ES-I3 (cell line): Measurements from ENCODE around the gene NEUROG1.

Experiments used
- H3K36me3 ChIP-seq: 2 replicates; pipeline ENCODE4 v1.6.1; 2013; ENCODE audit warnings: mild to moderate bottlenecking, low read length, control low read depth, moderate library complexity; ENCODE audit not compliant: insufficient read depth
- H3K4me1 ChIP-seq: 2 replicates; pipeline ENCODE4 v1.6.1; 2013; ENCODE audit warnings: mild to moderate bottlenecking, control low read depth, low read length; ENCODE audit not compliant: insufficient read depth
- H3K9ac ChIP-seq: 2 replicates; pipeline ENCODE4 v1.6.1; 2013; ENCODE audit warnings: low read depth, mild to moderate bottlenecking, low read length, moderate library complexity
- H3K9me3 ChIP-seq: 2 replicates; pipeline ENCODE4 v1.6.1; 2013; ENCODE audit warnings: mild to moderate bottlenecking, low read length, moderate library complexity; ENCODE audit not compliant: control insufficient read depth, insufficient read depth

Gene NEUROG1, protein sequence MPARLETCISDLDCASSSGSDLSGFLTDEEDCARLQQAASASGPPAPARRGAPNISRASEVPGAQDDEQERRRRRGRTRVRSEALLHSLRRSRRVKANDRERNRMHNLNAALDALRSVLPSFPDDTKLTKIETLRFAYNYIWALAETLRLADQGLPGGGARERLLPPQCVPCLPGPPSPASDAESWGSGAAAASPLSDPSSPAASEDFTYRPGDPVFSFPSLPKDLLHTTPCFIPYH

DNA sequence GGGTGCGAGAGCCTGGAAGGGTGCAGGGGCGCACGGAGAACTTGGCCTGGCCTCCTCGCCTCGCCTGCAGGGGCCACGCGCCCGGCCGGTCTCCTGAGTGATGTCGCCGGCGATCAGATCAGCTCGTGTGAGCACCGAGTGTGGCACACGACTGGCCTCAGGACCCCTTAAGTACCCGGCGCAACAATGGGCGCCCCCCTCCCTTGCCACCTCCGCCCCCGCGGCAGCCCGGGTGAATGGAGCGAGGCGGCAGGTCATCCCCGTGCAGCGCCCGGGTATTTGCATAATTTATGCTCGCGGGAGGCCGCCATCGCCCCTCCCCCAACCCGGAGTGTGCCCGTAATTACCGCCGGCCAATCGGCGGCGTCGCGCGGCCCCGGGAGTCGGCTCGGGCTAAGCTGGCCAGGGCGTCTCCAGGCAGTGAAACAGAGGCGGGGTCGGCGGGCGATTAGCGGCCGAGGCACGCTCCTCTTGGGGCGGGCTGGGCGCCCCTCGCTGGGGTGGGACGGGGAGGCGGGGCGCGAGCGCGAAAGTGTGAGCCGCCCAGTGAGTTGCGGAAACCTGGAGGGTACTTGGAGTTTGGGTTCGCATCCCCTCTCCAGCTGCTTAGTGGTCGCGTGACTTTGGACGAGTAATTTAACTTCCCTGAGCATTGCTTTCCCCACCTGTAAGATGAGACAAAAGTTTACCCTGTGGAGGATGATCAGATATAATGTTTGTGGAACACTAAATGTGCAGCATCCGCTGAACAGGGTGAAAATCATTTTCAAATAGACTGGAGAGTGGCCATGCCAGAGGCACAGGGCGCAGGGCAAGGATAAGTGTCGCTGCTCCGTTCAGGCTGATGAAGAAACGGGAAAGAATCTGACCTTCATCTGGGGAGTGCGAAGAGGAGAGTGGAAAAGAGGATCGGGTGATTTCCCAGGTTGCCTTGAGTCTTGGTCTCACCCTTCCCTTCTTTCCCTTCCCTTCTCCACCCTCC is at the start of gene NEUROG1:
Gene NEUROG1 (minus strand): TSS at position 145 of the 982 bp plus-strand sequence. CDS start 274 bp downstream, outside the sequence.
- H3K36me3 ChIP-seq: no peaks in the 10 kb centered on the region
- H3K9me3 ChIP-seq: peaks cover 3% of the 10 kb centered on the region
- peak within 1 kb of the TSS; percentile 24; the same call in 1 of the 2 replicates for H3K9ac ChIP-seq
- H3K4me1 ChIP-seq: peaks cover 5% of the 10 kb centered on the region; the same call in 1 of the 2 replicates

DNA sequence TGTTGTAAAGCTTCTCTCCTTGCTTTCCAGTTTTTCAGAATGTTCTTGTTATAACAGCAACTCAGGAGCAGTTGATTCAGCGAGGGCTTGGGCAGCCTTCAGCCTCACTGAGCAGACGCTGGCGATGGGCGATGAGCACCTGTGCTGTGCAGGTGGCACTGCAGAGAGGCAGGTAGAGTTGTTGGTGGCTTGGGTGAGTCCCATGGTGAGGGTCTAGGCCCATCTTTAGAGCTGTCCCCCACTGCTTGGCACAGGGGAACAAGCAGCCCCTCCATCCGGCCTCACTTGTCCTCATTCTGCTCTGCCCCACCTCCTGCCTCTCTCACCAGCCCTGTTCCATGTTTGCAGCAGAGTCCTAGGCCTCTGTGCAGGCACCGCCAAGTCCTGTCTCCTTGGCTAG is 49.2 kb upstream of the NEUROG1 start:
- Histone ChIP-seq H3K4me1 (no peaks in the 10 kb centered on the region; the same call in 1 of the 2 replicates), H3K36me3 (no peaks in the 10 kb centered on the region), H3K9ac (no peak overlapping the region), H3K9me3 (no peaks in the 10 kb centered on the region)

DNA sequence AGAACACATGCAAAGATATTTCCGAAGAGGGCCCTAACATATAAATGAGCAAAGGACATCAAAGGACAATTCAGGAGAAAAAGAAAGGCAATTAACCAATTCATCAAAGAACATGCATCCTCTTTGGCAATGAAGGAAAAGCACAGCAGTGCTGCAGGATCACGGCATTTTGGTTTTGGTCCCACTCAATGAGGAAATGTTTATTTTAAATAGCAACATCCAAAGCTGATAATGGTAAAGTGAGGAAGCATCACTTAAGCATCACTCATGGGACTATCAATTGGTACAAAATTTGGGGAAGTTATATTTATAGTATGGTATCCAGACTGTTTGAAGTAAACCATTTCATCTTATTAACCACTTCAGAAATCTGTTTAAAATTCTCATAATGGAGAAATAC is 48.5 kb upstream of the NEUROG1 start:
- Histone ChIP-seq H3K4me1 (no peaks in the 10 kb centered on the region; the same call in 1 of the 2 replicates), H3K9ac (no peak overlapping the region), H3K36me3 (no peaks in the 10 kb centered on the region), H3K9me3 (no peaks in the 10 kb centered on the region)

DNA sequence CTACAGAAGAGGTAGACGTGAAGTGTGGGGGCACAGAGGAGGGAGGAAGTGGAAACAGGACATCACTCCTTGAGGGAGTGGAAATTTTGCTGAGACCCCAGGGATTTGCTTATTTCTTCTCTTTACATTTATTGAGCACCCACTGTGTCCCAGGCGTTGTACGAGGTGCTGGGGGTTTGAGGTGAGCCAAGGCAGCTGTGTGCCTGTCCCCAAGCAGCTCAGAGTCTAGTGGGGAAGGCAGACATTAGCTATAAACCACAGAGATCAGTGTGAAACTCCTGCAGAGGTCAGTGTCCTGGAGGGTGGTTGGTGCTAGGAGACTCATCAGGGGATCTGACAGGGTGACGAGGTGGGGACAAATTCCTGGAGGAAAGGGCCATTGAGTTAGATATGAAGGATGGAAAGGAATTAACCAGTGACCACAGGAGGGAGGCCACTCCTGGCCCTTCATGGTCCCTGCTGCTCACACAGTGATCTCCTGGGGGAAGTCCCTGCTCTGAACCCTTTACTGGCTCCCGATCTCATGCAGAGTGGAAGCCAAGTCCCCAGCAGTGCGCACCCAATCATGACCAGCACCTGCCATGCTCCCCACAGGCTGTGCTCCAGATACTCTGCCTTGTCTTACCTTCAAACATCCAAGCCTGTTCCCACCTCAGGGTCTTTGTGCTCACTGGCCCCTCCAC is 46.5 kb upstream of the NEUROG1 start:
- Histone ChIP-seq H3K4me1 (peaks cover 8% of the 10 kb centered on the region), H3K9me3 (no peaks in the 10 kb centered on the region), H3K36me3 (no peaks in the 10 kb centered on the region), H3K9ac (no peak overlapping the region)

DNA sequence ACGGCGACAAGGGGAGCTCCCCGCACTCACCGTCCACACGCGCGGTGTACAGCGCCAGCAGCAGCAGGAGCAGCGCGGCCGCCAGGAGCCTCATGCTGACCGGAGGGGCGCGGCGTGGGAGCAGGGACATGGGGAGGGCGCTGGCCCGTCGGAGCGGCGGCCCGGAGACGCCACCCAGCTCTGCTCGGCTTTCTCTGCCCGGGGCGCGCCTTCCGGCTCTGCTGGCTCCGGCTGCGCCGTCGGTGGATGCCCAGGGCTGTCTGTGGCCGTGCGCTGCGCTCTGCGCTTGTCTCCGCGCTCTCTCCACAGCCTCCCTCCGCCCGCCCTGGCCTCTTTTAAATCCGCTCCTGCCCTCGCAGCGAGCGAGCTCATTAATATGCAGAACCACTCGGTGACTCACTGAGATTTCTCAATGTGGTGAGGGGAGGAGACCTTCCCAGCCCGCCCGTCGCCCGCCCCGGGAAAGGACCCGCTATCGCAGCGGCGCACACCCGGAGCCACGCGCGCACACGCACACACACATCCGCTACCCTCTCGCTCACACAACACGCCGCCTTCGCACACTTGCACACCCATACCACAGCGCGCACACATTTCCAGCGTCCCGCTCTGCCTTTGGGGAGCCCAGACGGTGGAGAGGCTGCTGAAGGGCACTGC is 43.0 kb upstream of the NEUROG1 start, which contains the start of gene CXCL14:
Gene CXCL14 (minus strand): TSS at position 307 of the 657 bp plus-strand sequence. CDS start 213 bp downstream, at position 94.
- H3K9me3 ChIP-seq: no peaks in the 10 kb centered on the region
- H3K36me3 ChIP-seq: no peaks in the 10 kb centered on the region
- peak within 1 kb of the TSS; percentile 79 for H3K9ac ChIP-seq
- peaks cover 25% of the 10 kb centered on the region for H3K4me1 ChIP-seq

DNA sequence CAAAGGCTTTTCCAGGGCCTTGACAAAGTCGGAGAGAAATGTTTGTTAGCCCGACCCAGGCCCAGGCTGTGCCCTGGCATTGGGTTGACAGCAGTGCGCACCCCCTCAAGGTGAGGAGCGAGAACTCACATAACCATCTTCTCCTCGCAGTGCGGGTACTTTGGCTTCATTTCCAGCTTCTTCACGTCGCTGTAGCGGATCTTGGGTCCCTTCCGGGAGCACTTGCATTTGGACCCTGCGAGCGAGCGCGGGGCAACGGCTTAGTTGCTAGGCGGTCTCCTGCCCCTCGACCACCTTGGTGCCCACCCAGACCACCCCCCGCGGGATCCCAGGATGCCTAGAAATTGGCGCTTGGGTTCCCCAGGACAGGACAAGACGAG is 42.5 kb upstream of the NEUROG1 start:
- Histone ChIP-seq H3K9ac (peak overlapping the region; percentile 79; the same call in 1 of the 2 replicates), H3K9me3 (no peaks in the 10 kb centered on the region), H3K36me3 (no peaks in the 10 kb centered on the region), H3K4me1 (peaks cover 25% of the 10 kb centered on the region)

DNA sequence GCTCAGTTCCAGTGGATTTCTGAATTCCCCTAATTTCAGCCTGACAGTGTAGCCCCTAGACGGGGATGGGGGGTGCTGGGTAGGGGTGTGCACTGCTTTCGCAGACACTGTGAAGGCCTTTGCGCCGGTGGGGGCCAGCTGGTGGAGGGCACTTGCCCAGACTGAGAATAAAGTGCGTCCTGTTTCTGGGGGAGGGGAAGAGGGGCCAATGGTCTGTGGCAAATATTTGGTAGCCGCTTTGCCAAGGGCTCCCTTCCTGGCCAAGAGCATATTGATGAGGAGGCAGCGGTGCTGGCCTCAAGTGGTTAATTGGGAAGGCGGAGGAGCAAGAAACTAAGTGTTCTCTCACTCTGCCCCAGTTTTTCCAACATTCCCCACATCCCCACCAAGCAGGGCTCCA is 41.7 kb upstream of the NEUROG1 start:
- Histone ChIP-seq H3K4me1 (peaks cover 25% of the 10 kb centered on the region), H3K9me3 (no peaks in the 10 kb centered on the region), H3K9ac (peak overlapping the region; percentile 79; the same call in 1 of the 2 replicates), H3K36me3 (no peaks in the 10 kb centered on the region)

DNA sequence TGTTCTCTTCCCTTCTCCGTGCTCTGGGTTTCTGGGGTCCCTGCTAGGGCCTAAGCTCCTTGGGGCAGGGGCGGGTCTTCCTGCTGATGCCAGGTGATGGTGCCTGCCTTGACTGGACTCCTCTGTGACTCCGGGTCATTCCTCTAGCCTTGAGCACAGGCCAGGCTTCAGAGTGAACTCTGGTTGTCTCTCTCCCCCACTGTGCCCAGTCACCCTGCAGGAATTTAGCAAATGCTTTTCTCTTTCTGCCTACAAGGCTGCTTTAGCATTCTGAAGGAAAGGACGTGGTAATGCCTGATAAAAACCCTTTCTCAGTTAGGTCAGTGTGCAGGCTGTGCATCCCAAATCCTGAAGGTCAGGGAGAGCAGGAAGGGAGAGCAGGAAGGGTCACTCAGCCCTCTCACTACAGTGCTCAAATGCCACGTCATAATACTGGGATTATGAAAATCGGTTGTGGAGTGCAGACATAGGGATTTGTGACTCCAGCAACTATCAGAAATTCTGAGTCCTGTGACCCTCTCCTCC is 40.4 kb upstream of the NEUROG1 start:
- peak overlapping the region; percentile 22; the same call in 1 of the 2 replicates for H3K9ac ChIP-seq
- no peaks in the 10 kb centered on the region for H3K9me3 ChIP-seq
- no peaks in the 10 kb centered on the region for H3K36me3 ChIP-seq
- peaks cover 25% of the 10 kb centered on the region for H3K4me1 ChIP-seq

DNA sequence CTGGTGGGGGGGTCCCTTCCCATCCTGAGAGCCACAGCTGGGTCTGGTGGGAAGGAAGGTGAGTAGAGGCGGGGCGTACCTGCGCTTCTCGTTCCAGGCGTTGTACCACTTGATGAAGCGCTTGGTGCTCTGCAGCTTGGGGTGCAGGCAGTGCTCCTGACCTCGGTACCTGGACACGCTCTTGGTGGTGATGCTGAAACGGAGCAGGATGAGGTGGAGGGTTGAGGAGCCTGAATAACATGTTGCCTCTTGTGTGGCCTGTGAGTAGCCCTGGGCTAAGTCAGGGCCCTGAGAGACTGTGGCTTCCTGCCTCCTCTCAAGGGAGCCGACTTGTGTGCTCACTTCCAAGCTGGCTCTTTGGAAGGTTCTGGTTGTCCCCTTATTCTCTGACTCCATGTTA is 38.7 kb upstream of the NEUROG1 start:
- Histone ChIP-seq H3K4me1 (peaks cover 25% of the 10 kb centered on the region), H3K9me3 (no peaks in the 10 kb centered on the region), H3K36me3 (no peaks in the 10 kb centered on the region), H3K9ac (no peak overlapping the region)

DNA sequence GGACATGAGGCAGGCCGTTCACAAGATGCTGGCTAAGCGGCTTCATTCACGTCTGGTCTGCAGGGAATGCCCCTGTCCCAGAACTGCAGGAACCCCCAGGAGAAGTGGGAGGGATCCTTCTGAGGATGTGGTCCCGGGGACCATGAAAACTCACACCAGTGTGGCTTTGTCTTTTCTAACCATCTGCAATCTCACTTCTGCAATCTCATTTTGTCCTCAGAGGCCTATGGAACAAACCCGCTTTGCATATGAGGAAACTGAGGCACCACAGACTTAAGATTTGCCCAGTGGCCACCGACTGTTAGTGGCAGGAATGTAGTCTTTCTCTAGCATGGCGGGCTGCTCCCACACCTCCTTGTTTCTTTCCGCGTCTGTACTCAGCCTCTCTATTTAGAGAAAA is 36.1 kb upstream of the NEUROG1 start:
- Histone ChIP-seq H3K9me3 (no peaks in the 10 kb centered on the region), H3K9ac (no peak overlapping the region), H3K36me3 (no peaks in the 10 kb centered on the region), H3K4me1 (peaks cover 19% of the 10 kb centered on the region)

DNA sequence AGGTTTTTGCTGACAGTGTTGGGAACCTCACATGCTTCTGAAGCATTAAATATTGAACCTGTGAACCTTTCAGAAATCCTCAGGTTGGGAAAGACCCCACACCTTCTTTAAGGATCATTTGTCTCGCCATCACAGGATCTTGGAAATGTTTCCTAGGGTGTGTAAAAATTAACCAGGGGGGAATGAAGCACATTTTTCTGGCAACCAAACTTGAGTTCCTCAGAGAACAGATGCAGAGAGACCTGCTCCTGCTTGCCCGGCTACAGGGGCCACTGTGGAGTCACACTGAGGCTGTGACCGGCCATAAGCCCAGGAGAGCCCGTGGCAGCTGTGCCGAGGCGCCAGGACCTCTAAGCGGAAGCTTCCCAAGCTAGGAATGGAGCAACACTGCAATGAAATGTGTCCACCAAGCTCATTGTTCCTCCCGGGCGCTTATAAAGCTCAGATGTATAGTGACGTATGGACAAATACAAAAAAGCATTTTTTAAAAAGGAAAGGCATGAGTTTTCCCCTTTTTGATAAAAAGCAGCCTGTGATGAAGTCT is 35.4 kb upstream of the NEUROG1 start:
- Histone ChIP-seq H3K9me3 (no peaks in the 10 kb centered on the region), H3K36me3 (no peaks in the 10 kb centered on the region), H3K9ac (no peak overlapping the region), H3K4me1 (peaks cover 14% of the 10 kb centered on the region)

DNA sequence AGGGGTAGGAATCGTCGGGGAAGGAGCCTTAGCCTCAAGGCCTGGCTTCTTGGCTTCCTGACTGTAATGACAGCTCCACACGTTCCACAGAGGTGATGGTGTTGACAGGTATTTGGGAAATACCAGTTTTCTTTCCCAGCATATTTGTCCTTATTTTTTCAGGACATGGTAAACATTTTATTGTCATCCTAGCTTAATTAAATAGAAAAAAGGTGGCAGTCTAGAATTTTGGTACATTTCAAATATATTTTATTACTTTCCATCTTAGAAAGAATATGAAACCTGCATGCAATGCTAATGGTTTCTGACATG is 34.6 kb upstream of the NEUROG1 start:
- peaks cover 13% of the 10 kb centered on the region; the same call in 1 of the 2 replicates for H3K4me1 ChIP-seq

DNA sequence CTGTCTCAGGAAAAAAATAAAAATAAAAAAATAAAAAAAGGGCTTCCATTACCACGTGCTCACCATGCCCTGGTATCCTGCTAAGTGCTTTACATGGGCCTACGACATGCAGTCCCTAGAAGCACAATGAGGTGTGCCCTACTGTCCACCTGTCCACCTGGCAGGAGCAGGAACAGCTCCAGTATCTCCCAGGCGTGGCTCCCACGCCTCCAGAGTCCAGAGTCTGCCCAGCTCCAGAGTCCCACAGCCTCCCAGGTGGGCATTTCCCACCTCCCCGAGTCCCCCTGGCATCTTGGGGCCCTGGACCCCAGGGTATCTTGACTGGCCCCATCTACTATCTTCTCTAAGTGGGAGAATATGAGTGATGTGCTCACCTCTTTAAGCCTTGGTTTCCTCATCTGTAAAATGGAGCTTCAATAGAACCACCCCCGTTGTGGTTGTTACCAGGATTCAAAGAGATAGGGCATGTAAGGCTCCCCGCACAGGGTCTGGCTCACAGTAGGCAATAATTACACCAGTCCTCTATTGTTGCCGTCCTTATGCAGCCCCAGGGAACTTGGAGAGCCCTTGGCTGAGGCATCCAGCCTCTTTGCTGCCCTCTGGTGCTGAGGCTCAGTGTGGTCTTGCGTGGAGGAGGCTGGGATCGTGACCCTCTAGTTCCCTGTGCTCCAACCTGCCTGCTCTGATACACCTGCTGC is 34.1 kb upstream of the NEUROG1 start:
- Histone ChIP-seq H3K4me1 (peaks cover 16% of the 10 kb centered on the region), H3K9ac (no peak overlapping the region), H3K36me3 (no peaks in the 10 kb centered on the region), H3K9me3 (no peaks in the 10 kb centered on the region)

More for the DNA sequence above, 34.6 kb upstream of the NEUROG1 start:
- no peaks in the 10 kb centered on the region for H3K36me3 ChIP-seq
- no peaks in the 10 kb centered on the region for H3K9me3 ChIP-seq
- H3K9ac ChIP-seq: no peak overlapping the region
